Left renal pelvis (tissue), 4 donors: ENCODE data around the gene PROSER3. TPM values are rescaled to one million over a fixed set of nuclear protein-coding genes. Genes with fewer than 3 reads are reported as not detected.

ENCODE experiments used
- DNase-seq, 4 donors: peaks; one replicate each; pipeline ENCODE4 v3.0.0-alpha.2; 2013; ENCODE audit warnings: low read depth in 4 of 4, low spot score in 3 of 4
- polyA plus RNA-seq, 4 donors: library from polyadenylated mRNA; unstranded; fragments of 120-200 nt; gene quantifications; one replicate each; pipeline ENCODE4 v1.2.1, GENCODE V29; 2013; ENCODE audit not compliant: insufficient read length in 4 of 4

The PROSER3 gene
- polyA plus RNA-seq, 4 donors = 12.8 to 24.3 (median 17.3) TPM

- no peak for DNase-seq
These were observed 20.8 kb upstream of the PROSER3 start for GRCh38 chr19:35736913-35737886.

GRCh38 chr19:35738021-35738886, 19.7 kb upstream of the PROSER3 start:
- no peak for DNase-seq

GRCh38 chr19:35738887-35739229, 19.1 kb upstream of the PROSER3 start:
- DNase-seq = no peak

- DNase-seq = no peak
These were observed 18.5 kb upstream of the PROSER3 start for GRCh38 chr19:35739275-35740107.

- no peak for DNase-seq
These were observed 17.9 kb upstream of the PROSER3 start for GRCh38 chr19:35740108-35740422.

- DNase-seq = peak; percentile 89 to 96 (median 92)
These were observed 17.4 kb upstream of the PROSER3 start for GRCh38 chr19:35740423-35741202.

- no peak for DNase-seq
These were observed 16.8 kb upstream of the PROSER3 start for GRCh38 chr19:35741203-35741515.

GRCh38 chr19:35742121-35742724, 15.8 kb upstream of the PROSER3 start, which contains the start of gene IGFLR1:
Gene IGFLR1, minus strand, starts transcription at chr19:35742452. Its CDS starts 1,272 bp downstream, at chr19:35741180.
- no peak for DNase-seq

GRCh38 chr19:35743640-35744429, 14.1 kb upstream of the PROSER3 start:
- no peak for DNase-seq

GRCh38 chr19:35744430-35745327, 13.3 kb upstream of the PROSER3 start:
- DNase-seq = peak; percentile 85 to 93 (median 91)

GRCh38 chr19:35745328-35746086, 12.5 kb upstream of the PROSER3 start, which contains the start of the genes PSENEN and U2AF1L4:
Gene PSENEN, plus strand, starts transcription at chr19:35745651. Its CDS starts 280 bp downstream, at chr19:35745931.
Gene U2AF1L4, minus strand, starts transcription at chr19:35745418. Its CDS starts 27 bp downstream, at chr19:35745391.
- peak; percentile 98 to 99 (median 98) for DNase-seq

- no peak for DNase-seq
These were observed 11.9 kb upstream of the PROSER3 start for GRCh38 chr19:35746087-35746462.

- no peak for DNase-seq
These were observed 11.4 kb upstream of the PROSER3 start for GRCh38 chr19:35746531-35746930.

- DNase-seq = peak; percentile 98 to 99 (median 98)
These were observed 9.6 kb upstream of the PROSER3 start, which contains the start of gene LIN37 for GRCh38 chr19:35748106-35749020. Gene LIN37, plus strand, starts transcription at chr19:35748576. Its CDS starts 149 bp downstream, at chr19:35748725.

GRCh38 chr19:35750167-35750566, 7.8 kb upstream of the PROSER3 start:
- DNase-seq = no peak
